Measurements from ENCODE around the gene FAAP20. TPM values are rescaled to one million over a fixed set of nuclear protein-coding genes. Genes with fewer than 3 reads are reported as not detected.

The FAAP20 gene
- total and polyA plus RNA-seq, 9 of the 15 experiments (the other 6 are each of a cell fraction or from before 2014, with no cell fraction given) = 0.58 to 143 (median 9.9) TPM

DNA sequence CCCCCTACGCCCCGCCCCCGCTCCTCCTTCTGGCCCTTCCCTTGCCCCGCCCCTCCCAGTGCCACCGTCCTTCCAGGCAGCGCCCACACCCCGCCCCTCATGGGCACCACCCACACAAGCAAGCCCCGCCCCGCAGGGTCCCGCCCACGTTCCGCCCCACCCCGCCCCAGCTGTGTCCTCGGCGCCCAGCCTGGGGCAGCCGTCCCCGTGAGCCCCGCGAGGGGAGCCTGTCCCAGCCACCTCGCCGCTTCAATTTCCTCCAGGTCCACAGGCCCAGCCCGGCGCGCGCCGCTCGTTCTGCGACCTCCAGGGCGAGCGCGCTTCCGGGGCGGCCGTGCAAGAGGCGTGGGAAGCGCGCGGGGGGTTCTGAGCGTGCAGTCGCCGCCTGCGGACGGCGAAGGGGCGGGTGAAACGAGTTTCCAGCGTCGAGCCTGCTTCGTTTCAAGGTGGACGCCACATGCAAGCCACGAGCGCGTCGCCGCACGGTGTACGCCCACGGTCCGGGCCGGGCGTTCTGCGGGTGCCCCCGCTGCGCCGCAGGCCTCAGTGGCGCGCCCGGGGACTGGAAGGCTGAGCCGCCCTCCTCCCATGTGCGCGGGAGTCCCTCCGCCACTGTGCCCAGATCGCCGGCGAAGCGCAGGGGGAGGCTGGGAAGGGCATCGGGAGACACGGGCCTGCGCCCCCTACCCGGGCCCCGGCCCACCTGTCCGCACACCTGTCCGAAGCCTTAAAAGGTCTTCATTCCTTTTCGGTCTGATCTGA is 10.8 kb upstream of the FAAP20 start (continued):
- TF ChIP-seq SIRT6 (IDR thresholded peaks at IDR 0.05; ENCODE audit: low read depth, low read length) (no peak), JUNB (CRISPR knock-in tag; conservative IDR thresholded peaks at IDR 0.05) (peak; percentile 10; the same call in 1 of the 2 replicates), FIP1L1 (IDR thresholded peaks at IDR 0.05; ENCODE audit: low read depth, low read length, poor library complexity, severe bottlenecking) (peak; percentile 89), FOXK1 (CRISPR knock-in tag; IDR thresholded peaks at IDR 0.05; ENCODE audit: borderline replicate concordance) (peak; percentile 78; the same call in 1 of the 2 replicates), GTF2E2 (tag; IDR thresholded peaks at IDR 0.05) (no peak), POLR2B (IDR thresholded peaks at IDR 0.05; ENCODE audit: low read depth, partially characterized antibody) (peak; percentile 60), XRCC5 (IDR thresholded peaks at IDR 0.05; ENCODE audit: low read depth, low read length) (no peak), ZNF12 (CRISPR knock-in tag; IDR thresholded peaks at IDR 0.05) (0 out of 2 replicates have a peak, but pooled peaks have one; percentile 53), TAF15 (IDR thresholded peaks at IDR 0.05; ENCODE audit: low read depth, low read length) (no peak), MYC (IDR thresholded peaks at IDR 0.05; ENCODE audit: low read depth, low read length) (peak; percentile 70), MYC (CRISPR knock-in tag; IDR thresholded peaks at IDR 0.05; ENCODE audit: borderline replicate concordance, low read depth) (no peak), RB1 (IDR thresholded peaks at IDR 0.05; ENCODE audit: low read depth) (peak; percentile 89), MCM7 (IDR thresholded peaks at IDR 0.05) (no peak), JUND (IDR thresholded peaks at IDR 0.05; ENCODE audit: borderline replicate concordance, low read depth, low read length) (no peak), JUND (tag; IDR thresholded peaks at IDR 0.05; ENCODE audit: borderline replicate concordance, low read depth, low read length) (no peak), RCOR1 (IDR thresholded peaks at IDR 0.05; ENCODE audit: borderline replicate concordance in 1 of 2, low read depth in 2 of 2, low read length in 2 of 2) (0 out of 4 replicates have a peak, but pooled peaks of 1 of the 2 experiments have one; percentile 4), CSDE1 (IDR thresholded peaks at IDR 0.05) (no peak; a peak in 1 of 4 replicates), LCOR (CRISPR knock-in tag; IDR thresholded peaks at IDR 0.05) (peak; percentile 65; the same call in 1 of the 2 replicates), ZKSCAN1 (IDR thresholded peaks at IDR 0.05; ENCODE audit: low read depth, low read length) (0 out of 2 replicates have a peak, but pooled peaks have one; percentile 17), TAF1 (IDR thresholded peaks at IDR 0.05; ENCODE audit: control insufficient read depth, extremely low read depth, insufficient read depth, low read length, severe bottlenecking) (no peak), CBX3 (IDR thresholded peaks at IDR 0.05; ENCODE audit: borderline replicate concordance in 1 of 2, low read length in 2 of 2) (peak in 1 of 2 experiments; percentile 78; a peak in 1 of 3 replicates), NFE2L1 (tag; IDR thresholded peaks at IDR 0.05; ENCODE audit: borderline replicate concordance, low read depth) (no peak), PHF21A (IDR thresholded peaks at IDR 0.05; ENCODE audit: borderline replicate concordance, low read depth) (peak; percentile 35; the same call in 1 of the 2 replicates)
- TF ChIP-seq, protein P1, sequence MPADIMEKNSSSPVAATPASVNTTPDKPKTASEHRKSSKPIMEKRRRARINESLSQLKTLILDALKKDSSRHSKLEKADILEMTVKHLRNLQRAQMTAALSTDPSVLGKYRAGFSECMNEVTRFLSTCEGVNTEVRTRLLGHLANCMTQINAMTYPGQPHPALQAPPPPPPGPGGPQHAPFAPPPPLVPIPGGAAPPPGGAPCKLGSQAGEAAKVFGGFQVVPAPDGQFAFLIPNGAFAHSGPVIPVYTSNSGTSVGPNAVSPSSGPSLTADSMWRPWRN (IDR thresholded peaks at IDR 0.05; ENCODE audit: low read depth) = no peak
- TF ChIP-seq, protein P2, sequence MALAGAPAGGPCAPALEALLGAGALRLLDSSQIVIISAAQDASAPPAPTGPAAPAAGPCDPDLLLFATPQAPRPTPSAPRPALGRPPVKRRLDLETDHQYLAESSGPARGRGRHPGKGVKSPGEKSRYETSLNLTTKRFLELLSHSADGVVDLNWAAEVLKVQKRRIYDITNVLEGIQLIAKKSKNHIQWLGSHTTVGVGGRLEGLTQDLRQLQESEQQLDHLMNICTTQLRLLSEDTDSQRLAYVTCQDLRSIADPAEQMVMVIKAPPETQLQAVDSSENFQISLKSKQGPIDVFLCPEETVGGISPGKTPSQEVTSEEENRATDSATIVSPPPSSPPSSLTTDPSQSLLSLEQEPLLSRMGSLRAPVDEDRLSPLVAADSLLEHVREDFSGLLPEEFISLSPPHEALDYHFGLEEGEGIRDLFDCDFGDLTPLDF (CRISPR knock-in tag; IDR thresholded peaks at IDR 0.05) = peak; percentile 82; the same call in 1 of the 2 replicates
